ENCODE data around the gene YWHAG. TPM values are rescaled to one million over a fixed set of nuclear protein-coding genes. Genes with fewer than 3 reads are reported as not detected.

Gene YWHAG
- total RNA-seq, 4 donors from 2014 or later, result 40.5 to 74.3 (median 53.6) TPM

GRCh38 chr7:76332078-76332477 lies 26.7 kb downstream of the YWHAG start:
- Histone ChIP-seq H3K27ac (no peak overlapping the region), H3K27me3 (no peaks in the 10 kb centered on the region), H3K4me3 (no peak overlapping the region), H3K9me3 (no peaks in the 10 kb centered on the region), H3K4me1 (peaks cover 0 to 19% (median 0%) of the 10 kb centered on the region in 4 donors), H3K36me3 (peaks cover 0 to 21% (median 0%) of the 10 kb centered on the region in 3 donors)
- no peak for DNase-seq
- TF ChIP-seq POLR2A (IDR thresholded peaks at IDR 0.05), result no peak
- no peak for TF ChIP-seq CTCF (IDR thresholded peaks at IDR 0.05)

DNA sequence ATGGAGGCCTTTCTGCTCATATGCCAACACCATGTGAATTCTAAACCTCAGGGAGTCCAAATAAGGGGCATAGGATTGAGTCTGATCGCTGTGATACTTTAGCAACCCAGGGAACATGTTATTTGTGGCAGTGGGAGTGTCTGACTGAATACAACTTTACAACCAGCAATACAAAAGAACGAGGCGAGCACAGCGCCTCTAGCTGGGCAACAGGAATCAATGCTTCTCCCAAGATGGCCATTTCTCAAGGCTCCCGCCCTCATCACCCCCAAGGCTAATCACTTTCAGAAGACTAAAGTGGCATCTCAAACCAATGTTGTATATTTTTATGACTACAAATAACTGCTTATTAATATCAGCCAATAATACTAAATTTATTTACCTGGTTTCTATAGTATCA lies 28.1 kb downstream of the YWHAG start:
- Histone ChIP-seq H3K9me3 (no peaks in the 10 kb centered on the region), H3K4me3 (no peak overlapping the region), H3K27ac (no peak overlapping the region), H3K36me3 (peaks cover 0 to 33% (median 0%) of the 10 kb centered on the region in 3 donors), H3K4me1 (peaks cover 0 to 19% (median 0%) of the 10 kb centered on the region in 4 donors), H3K27me3 (no peaks in the 10 kb centered on the region)
- DNase-seq, result no peak
- TF ChIP-seq POLR2A (IDR thresholded peaks at IDR 0.05) (no peak), CTCF (IDR thresholded peaks at IDR 0.05) (no peak)

DNA sequence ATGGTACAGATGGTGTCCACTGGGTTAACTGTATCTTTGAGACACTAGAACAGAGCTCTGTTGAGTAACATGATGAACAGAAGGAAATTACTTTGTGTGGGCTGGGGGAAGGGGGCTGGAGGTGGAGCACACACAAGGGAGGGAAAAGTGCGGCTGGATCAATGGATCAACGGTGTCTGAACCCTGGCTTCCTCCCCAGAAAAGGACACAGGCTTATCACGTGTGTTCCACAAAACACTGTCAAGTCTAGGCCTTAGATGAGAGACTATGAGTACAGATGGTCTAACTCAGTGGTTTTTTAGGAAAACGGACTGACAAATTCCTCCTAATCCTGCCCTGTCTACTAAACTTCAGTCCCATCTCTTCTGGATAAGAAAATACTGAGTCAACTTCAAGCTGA lies 28.5 kb downstream of the YWHAG start:
- Histone ChIP-seq H3K27me3 (no peaks in the 10 kb centered on the region), H3K9me3 (no peaks in the 10 kb centered on the region), H3K36me3 (peaks cover 0 to 33% (median 0%) of the 10 kb centered on the region in 3 donors), H3K4me3 (no peak overlapping the region), H3K27ac (no peak overlapping the region), H3K4me1 (peaks cover 0 to 19% (median 0%) of the 10 kb centered on the region in 4 donors)
- TF ChIP-seq POLR2A (IDR thresholded peaks at IDR 0.05) (no peak), CTCF (IDR thresholded peaks at IDR 0.05) (no peak)
- no peak for DNase-seq

- DNase-seq, result no peak
- Histone ChIP-seq H3K4me3 (no peak overlapping the region), H3K36me3 (peaks cover 0 to 38% (median 0%) of the 10 kb centered on the region in 3 donors), H3K4me1 (peaks cover 0 to 18% (median 0%) of the 10 kb centered on the region in 4 donors), H3K27me3 (no peaks in the 10 kb centered on the region), H3K9me3 (no peaks in the 10 kb centered on the region), H3K27ac (no peak overlapping the region)
- TF ChIP-seq CTCF (IDR thresholded peaks at IDR 0.05) (no peak), POLR2A (IDR thresholded peaks at IDR 0.05) (no peak)
These were observed 29.3 kb downstream of the YWHAG start for GRCh38 chr7:76329479-76329878.

GRCh38 chr7:76328389-76328788 lies 30.4 kb downstream of the YWHAG start:
- no peaks in the 10 kb centered on the region for H3K27me3 ChIP-seq
- H3K27ac ChIP-seq, result no peak overlapping the region
- no peak for DNase-seq
- H3K4me1 ChIP-seq, result peaks cover 0 to 7% (median 0%) of the 10 kb centered on the region in 4 donors
- H3K4me3 ChIP-seq, result no peak overlapping the region
- no peaks in the 10 kb centered on the region for H3K9me3 ChIP-seq
- TF ChIP-seq POLR2A (IDR thresholded peaks at IDR 0.05) (no peak), CTCF (IDR thresholded peaks at IDR 0.05) (no peak)
- peaks cover 0 to 38% (median 0%) of the 10 kb centered on the region in 3 donors for H3K36me3 ChIP-seq

DNA sequence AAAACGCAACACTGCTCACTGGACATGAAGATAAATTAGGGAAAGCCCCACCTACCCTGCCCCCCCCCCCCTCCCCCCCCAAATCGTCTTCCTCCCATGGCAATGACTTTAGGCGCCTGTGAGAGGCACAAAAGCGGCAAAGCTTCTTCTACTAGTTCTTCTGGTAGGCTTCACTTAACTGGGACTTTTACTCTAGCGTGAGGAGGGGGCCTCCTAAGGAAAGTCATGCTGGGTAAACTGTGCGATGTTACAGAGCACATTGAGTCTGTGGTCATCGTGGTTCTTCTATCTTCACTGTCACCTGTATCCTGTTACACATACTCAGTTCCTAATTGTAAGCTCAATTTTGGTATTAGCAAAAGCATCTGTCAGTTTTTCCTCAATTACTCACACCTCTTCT lies 31.2 kb downstream of the YWHAG start:
- Histone ChIP-seq H3K27me3 (no peaks in the 10 kb centered on the region), H3K4me3 (no peak overlapping the region), H3K36me3 (peaks cover 0 to 38% (median 0%) of the 10 kb centered on the region in 3 donors), H3K27ac (no peak overlapping the region), H3K4me1 (no peaks in the 10 kb centered on the region), H3K9me3 (no peaks in the 10 kb centered on the region)
- DNase-seq, result no peak
- TF ChIP-seq CTCF (IDR thresholded peaks at IDR 0.05) (no peak), POLR2A (IDR thresholded peaks at IDR 0.05) (no peak)

Data from Peyer's patch (tissue), 4 donors.